Endometrium (tissue), 2 donors: Measurements from ENCODE around the gene TSSK6.

Source experiments
- FAIRE-seq: peaks from 2 replicates; lab custom pipeline; 2012; peaks lifted over from hg19 to GRCh38; lab: Jason Lieb, UNC
- donor health status: control.
- donor health status: control.

TSSK6 gene

DNA sequence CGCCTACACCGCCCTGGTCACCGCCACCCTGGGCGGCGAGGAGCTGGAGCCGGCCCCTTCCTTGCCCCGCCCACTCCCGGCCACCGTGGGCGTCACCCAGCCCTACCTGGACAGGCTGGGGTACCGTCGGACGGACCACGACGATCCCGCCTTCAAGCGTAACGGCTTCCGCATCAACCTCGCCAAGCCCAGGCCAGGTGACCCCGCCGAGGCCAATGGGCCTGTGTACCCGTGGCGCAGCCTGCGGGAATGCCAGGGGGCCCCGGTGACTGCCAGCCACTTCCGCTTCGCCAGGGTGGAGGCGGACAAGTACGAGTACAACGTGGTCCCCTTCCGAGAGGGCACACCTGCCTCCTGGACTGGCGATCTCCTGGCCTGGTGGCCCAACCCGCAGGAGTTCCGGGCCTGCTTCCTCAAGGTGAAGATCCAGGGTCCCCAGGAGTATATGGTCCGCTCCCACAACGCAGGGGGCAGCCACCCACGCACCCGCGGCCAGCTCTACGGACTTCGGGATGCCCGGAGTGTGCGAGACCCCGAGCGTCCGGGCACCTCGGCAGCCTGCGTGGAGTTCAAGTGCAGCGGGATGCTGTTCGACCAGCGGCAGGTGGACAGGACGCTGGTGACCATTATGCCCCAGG is 29.7 kb upstream of the TSSK6 start:
- FAIRE-seq, result no peak

- no peak for FAIRE-seq
Observed at GRCh38 chr19:19544257-19544953, 29.1 kb upstream of the TSSK6 start.

DNA sequence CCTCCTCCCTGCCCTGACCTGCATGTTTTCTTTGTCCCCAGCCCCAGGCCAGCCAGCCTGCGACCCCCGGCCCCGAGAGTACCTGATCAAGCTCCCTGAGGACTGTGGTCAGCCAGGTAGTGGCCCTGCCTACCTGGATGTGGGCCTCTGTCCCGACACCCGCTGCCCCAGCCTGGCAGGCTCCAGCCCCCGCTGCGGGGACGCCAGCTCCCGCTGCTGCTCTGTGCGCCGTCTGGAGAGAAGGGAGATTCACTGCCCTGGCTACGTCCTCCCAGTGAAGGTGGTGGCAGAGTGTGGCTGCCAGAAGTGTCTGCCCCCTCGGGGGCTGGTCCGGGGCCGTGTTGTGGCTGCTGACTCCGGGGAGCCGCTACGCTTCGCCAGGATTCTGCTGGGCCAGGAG is 28.3 kb upstream of the TSSK6 start:
- no peak for FAIRE-seq

- no peak for FAIRE-seq
Observed at GRCh38 chr19:19543101-19543500, 27.8 kb upstream of the TSSK6 start.

- no peak for FAIRE-seq
Observed at GRCh38 chr19:19542507-19542906, 27.2 kb upstream of the TSSK6 start.

DNA sequence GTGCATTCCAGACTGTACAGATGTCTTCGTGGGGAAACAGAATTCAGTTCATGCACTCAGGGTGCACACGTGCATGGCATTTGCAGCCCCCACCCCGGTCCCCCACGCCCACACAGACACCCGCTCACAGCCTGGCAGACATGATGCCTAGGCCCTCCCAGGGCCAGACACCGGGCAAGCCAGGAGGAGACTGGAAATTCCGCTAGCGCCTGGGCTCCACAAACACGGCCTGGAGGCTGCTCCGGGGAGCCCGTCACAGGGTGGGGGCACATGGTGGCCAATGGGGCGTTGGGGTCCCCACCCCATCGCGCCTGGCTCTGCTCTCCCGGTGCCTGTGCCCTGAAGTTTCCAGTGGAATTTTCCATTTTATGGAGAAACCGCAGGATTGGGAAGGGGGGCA is 26.3 kb upstream of the TSSK6 start:
- no peak for FAIRE-seq

GRCh38 chr19:19540715-19541515 is 25.6 kb upstream of the TSSK6 start:
- no peak for FAIRE-seq

DNA sequence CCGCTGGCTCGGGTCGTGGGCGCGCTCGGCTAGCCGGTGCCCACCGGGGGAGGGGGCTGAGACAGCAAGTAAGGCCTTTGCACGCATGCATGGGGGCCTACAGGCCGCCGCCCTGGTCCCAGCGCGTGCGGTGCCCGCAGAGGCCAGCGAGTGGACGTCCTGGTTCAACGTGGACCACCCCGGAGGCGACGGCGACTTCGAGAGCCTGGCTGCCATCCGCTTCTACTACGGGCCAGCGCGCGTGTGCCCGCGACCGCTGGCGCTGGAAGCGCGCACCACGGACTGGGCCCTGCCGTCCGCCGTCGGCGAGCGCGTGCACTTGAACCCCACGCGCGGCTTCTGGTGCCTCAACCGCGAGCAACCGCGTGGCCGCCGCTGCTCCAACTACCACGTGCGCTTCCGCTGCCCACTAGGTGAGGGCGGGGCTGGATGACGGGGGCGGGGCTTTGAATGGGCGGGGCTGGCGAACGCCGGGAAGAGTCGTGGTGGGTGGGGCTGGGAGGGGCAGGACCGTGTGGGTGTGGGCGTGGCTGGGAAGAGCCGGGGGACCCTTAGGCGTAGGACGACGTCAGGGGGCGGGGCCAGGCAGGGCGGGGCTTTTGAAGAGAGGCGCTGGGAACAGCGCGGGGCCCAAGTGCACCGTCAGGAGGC is 24.8 kb upstream of the TSSK6 start:
- FAIRE-seq, result no peak

DNA sequence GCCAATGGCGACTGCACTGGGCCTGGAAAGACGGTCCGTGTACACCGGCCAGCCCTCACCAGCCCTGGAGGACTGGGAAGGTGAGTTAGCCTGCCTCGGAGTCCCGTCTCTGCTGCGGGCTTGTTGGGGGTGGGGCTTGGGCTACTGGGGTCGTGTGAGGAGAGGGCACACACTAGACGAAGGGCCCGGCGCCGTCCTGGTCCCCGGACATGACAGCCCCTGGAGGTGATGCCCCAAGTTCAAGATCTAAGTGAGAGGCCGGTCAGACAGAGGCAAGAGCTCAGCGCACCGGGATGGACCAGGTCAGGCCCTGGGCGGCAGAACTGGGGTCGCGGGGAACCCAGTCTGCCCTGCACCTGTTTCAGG is 24.3 kb upstream of the TSSK6 start:
- no peak for FAIRE-seq

DNA sequence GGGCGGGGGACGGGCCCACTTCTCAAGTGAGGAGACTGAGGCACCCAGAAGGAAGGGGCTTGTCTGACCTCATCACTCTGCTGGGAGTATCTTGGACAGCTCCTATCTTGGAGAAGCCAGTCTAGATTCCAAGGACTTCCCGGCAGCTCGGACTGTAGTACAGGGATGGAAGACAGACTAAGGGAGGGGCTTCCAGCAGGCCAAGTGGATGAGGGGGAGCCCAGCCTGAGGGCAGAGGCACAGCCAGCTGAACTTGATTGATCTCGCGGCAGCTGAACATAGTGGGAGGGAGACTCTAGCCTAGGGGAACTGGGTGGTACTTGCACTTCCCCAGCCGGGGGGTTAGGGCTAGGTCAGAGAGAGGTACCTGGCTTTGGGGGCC is 23.4 kb upstream of the TSSK6 start:
- FAIRE-seq, result no peak

GRCh38 chr19:19538061-19538784 is 22.9 kb upstream of the TSSK6 start, which contains the start of gene CILP2:
TSS of gene CILP2 (plus strand) at chr19:19538265. CDS start at chr19:19538350, 85 bp downstream.
- FAIRE-seq, result no peak

- no peak for FAIRE-seq
Observed at GRCh38 chr19:19537075-19538048, 22.0 kb upstream of the TSSK6 start.

GRCh38 chr19:19535311-19536191 is 20.2 kb upstream of the TSSK6 start:
- no peak for FAIRE-seq

DNA sequence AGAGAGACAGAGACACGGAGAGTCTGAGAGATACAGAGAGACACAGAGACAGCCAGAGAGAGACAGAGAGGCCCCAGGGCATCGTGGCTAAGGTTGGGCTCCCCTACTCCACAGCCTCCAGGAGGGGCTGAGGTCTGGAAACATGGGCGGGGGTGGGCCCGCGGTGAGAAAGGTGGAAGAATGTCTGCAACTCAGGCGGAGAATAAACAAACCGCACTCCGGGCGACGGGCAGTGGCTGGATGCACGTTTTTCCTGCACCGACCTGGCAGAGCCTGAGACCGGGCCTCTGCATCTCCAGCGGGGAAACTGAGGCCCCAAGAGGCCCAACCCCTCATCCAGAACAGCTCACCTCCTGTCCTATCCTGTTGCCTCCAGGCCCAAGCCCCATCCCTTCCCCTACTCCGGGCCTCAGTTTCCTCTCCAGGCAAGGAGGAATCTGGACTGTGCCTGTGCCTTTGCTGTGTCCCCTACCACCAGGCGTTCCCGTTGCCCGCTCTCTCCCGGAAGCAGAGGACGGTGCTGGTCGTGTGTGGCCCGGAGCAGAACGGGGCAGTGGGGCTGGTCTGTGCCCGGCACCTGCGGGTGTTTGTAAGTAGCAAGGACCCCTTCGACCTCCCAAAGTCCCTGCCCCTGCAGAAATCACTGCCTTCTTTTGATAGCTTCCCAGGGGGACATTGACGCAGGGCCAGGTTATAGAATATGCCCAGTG is 19.4 kb upstream of the TSSK6 start:
- FAIRE-seq, result no peak

- no peak for FAIRE-seq
Observed at GRCh38 chr19:19533841-19534240, 18.5 kb upstream of the TSSK6 start.

DNA sequence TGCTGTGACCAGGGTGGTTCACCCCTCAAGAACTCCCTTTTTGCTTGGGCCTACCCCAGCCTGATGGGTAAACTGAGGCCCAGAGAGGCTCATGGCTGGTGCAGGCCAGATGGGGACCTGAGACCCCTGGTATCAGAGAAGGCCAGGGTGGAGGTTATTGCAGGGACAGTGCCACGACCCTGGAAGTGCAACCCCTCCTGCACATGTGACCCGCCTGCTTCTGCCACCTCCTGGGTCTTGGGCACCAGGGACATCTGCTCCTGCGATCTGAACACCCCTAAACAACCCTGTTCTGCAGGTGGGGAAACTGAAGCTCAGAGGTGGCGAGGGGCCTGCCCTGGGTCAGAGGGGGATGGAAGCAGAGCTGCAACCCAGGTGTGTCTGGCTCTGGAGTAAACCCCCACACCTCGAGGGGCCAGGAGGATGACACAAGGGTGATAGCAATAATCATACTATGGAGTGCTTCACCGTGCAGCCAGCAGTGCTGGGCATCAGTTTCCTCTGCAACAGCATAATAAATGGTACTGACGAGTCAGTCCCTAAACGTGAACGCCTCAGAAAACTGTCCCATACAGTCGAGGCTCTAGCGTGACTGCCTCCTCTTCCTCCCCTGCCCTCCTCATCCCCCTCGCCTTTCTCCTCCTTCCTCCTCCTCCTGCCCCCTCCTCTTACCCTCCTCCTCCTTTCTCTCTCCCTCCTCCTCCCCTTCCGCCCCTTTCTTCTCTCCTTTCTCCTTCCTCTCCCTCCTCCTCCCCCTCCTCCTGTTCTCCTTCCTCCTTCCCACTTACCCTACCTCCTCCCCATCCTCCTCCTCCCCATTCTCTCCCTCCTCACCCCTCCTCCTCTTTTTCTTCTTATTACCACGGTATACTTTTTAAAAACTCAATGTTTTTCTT is 17.7 kb upstream of the TSSK6 start:
- FAIRE-seq, result no peak

DNA sequence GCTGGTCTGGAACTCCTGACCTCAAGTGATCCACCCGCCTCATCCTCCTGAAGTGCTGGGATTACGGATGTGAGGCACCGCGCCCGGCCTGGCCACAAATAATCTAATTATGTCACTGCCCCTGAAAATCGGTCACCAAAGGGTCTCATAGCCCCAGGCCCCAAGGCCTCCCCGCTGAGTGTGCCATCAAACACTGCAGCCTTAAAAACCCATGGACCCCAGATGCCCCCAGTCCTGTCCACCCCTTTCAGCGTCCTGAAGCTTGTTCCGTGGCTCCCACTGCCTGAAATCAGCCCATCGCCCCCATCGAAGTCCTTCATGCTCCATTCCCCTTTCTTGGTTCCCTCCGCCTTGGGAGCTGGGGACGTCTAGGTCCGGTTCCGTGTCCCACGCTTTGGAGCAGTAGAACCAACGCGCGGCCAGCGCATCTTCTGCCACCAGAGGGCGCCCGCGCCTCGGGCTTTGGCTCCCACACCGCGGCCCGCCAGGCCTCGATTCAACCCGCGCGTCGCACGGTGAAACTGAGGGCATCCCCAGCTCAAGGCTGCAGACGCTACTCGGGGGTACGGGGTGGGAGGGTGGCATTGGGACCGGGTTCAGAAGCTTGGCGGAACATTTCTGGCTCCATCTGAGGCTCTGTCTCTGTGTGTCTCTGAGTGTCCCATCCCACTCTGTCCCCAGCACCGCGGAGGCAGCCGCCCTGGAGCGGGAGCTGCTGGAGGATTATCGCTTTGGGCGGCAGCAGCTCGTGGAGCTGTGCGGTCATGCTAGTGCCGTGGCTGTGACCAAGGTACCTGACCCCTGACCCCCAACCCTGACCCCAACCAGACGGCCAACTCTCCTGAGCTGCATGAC is 16.8 kb upstream of the TSSK6 start:
- no peak for FAIRE-seq
